SK-N-SH (cell line): ENCODE data around the gene UGP2. TPM values are rescaled to one million over a fixed set of nuclear protein-coding genes. Genes with fewer than 3 reads are reported as not detected.

Source experiments
- CTCF ChIA-PET: fragments of 300-600, 350-600 bp; formaldehyde crosslinking; extraction: SDS; loops from one replicate; lab custom pipeline; 2021; lab: Yijun Ruan, JAX
- POLR2A ChIA-PET: fragments of 350-600 bp; sonication (Branson Sonifier 250); formaldehyde crosslinking; extraction: SDS; loops from one replicate; lab custom pipeline; 2020; ENCODE audit warnings: antibody characterized with exemption, inconsistent platforms; lab: Yijun Ruan, JAX
- DNase-seq: peaks from one replicate; pipeline ENCODE4 v3.0.0; 2012
- H2AFZ ChIP-seq: fragments of 200-600 bp; sonication (generic); 2 replicates; pipeline ENCODE4 v1.8.1; 2016; ENCODE audit warnings: antibody characterized with exemption, mild to moderate bottlenecking, low read depth
- H3F3A ChIP-seq: fragments of 200-600 bp; sonication (generic); replicated peaks from 2 replicates; pipeline ENCODE3; 2016; ENCODE audit warnings: antibody characterized with exemption, mild to moderate bottlenecking; ENCODE audit not compliant: insufficient read depth
- H3K27ac ChIP-seq, 2 experiments: fragments of 200-500 bp in 1 of 2; fragments of 200-600 bp in 1 of 2; sonication (Bioruptor generic) in 1 of 2; sonication (generic), shearing (Covaris generic) in 1 of 2; 2 replicates each; pipeline versions ENCODE4 v1.5.1 to v1.6.1; 2014 to 2016; ENCODE audit warnings: low read depth in 2 of 2, inconsistent platforms in 1 of 2, low read length in 1 of 2, mild to moderate bottlenecking in 1 of 2, mixed read lengths in 1 of 2
- H3K27me3 ChIP-seq: fragments of 200-600 bp; sonication (generic), shearing (Covaris generic); 2 replicates; pipeline ENCODE4 v1.6.1; 2016; ENCODE audit warnings: mixed run types; ENCODE audit not compliant: insufficient read depth
- H3K36me3 ChIP-seq, 2 experiments: fragments of 200-500 bp in 1 of 2; fragments of 200-600 bp in 1 of 2; sonication (Bioruptor generic) in 1 of 2; sonication (generic) in 1 of 2; replicated peaks in 1 of 2; 2 replicates each; pipeline versions ENCODE3 to v1.5.1; 2014 to 2016; ENCODE audit warnings: low read length in 1 of 2, mild to moderate bottlenecking in 1 of 2; ENCODE audit not compliant: insufficient read depth in 2 of 2, control insufficient read depth in 1 of 2
- H3K4me1 ChIP-seq, 2 experiments: fragments of 200-500 bp in 1 of 2; fragments of 200-600 bp in 1 of 2; sonication (Bioruptor generic) in 1 of 2; sonication (generic), shearing (Covaris generic) in 1 of 2; 2 replicates each; pipeline versions ENCODE4 v1.5.1 to v1.6.1; 2014 to 2016; ENCODE audit warnings: low read depth in 1 of 2, low read length in 1 of 2, mixed run types in 1 of 2; ENCODE audit not compliant: insufficient read depth in 2 of 2, control insufficient read depth in 1 of 2
- H3K4me2 ChIP-seq: fragments of 200-600 bp; sonication (generic), shearing (Covaris generic); 2 replicates; pipeline ENCODE4 v1.6.1; 2017; ENCODE audit warnings: mixed run types
- H3K4me3 ChIP-seq, 2 experiments: fragments of 200-500 bp in 1 of 2; fragments of 200-600 bp in 1 of 2; sonication (Bioruptor generic) in 1 of 2; sonication (generic), shearing (Covaris generic) in 1 of 2; 2 replicates each; pipeline versions ENCODE4 v1.5.1 to v1.8.1; 2014 to 2016; ENCODE audit warnings: low read depth in 2 of 2, inconsistent platforms in 1 of 2, low read length in 1 of 2, mild to moderate bottlenecking in 1 of 2, mixed read lengths in 1 of 2, moderate library complexity in 1 of 2
- H3K79me2 ChIP-seq: fragments of 200-600 bp; sonication (generic); 2 replicates; pipeline ENCODE4 v1.8.1; 2017; ENCODE audit warnings: mild to moderate bottlenecking; ENCODE audit not compliant: insufficient read depth
- H3K9ac ChIP-seq: fragments of 200-600 bp; sonication (generic); 2 replicates; pipeline ENCODE4 v1.6.1; 2017; ENCODE audit warnings: mixed run types
- H3K9me2 ChIP-seq: fragments of 200-600 bp; sonication (generic); 2 replicates; pipeline ENCODE4 v1.6.1; 2017; ENCODE audit warnings: mixed run types
- H3K9me3 ChIP-seq: fragments of 200-600 bp; sonication (generic); 2 replicates; pipeline ENCODE4 v1.6.1; 2017; ENCODE audit warnings: mixed run types, mild to moderate bottlenecking, moderate library complexity
- H4K20me1 ChIP-seq: fragments of 200-600 bp; sonication (generic); 2 replicates; pipeline ENCODE4 v1.6.1; 2017; ENCODE audit warnings: mild to moderate bottlenecking, mixed run types; ENCODE audit not compliant: insufficient read depth
- ELF1 ChIP-seq: IDR thresholded peaks from 2 replicates; pipeline ENCODE4 v1.4.0; 2012
- EZH2phosphoT487 ChIP-seq: fragments of 200-600 bp; sonication (generic); IDR thresholded peaks from 2 replicates; pipeline ENCODE4 v1.6.1; 2017; ENCODE audit warnings: low read depth, mixed run types, mild to moderate bottlenecking, antibody characterized with exemption, moderate library complexity, borderline replicate concordance
- FOXJ3 ChIP-seq: sonication (generic); formaldehyde crosslinking; IDR thresholded peaks from 2 replicates; pipeline ENCODE4 v1.5.1; 2020; ENCODE audit warnings: mild to moderate bottlenecking, missing genetic modification reagents
- GABPA ChIP-seq: IDR thresholded peaks from 2 replicates; pipeline ENCODE4 v1.4.0; 2012; ENCODE audit warnings: low read depth, mild to moderate bottlenecking
- MEF2A ChIP-seq: IDR thresholded peaks from 2 replicates; pipeline ENCODE4 v1.4.0; 2012; ENCODE audit warnings: low read depth, borderline replicate concordance
- NFIC ChIP-seq: IDR thresholded peaks from 2 replicates; pipeline ENCODE4 v1.4.0; 2012; ENCODE audit warnings: borderline replicate concordance
- RFX5 ChIP-seq: IDR thresholded peaks from 2 replicates; pipeline ENCODE4 v1.6.1; 2012; ENCODE audit warnings: mild to moderate bottlenecking, improper control_type of control experiment, low read length
- RXRA ChIP-seq: IDR thresholded peaks from 2 replicates; pipeline ENCODE4 v1.4.0; 2012; ENCODE audit warnings: low read depth, mild to moderate bottlenecking, borderline replicate concordance
- TAF1 ChIP-seq: IDR thresholded peaks from 2 replicates; pipeline ENCODE4 v1.6.1; 2012; ENCODE audit warnings: low read depth, mild to moderate bottlenecking, low read length, moderate library complexity, borderline replicate concordance
- WGBS: methylation state at CpG from one replicate; pipeline ENCODE4 v1.1.6; 2017; ENCODE audit warnings: low lambda C conversion rate; 5-methylcytosine and 5-hydroxymethylcytosine counted together
- polyA plus RNA-seq, 3 experiments: library from polyadenylated mRNA; depleted of rRNA; stranded (reverse); fragments of >200 nt; gene quantifications; 2 replicates each; pipeline ENCODE4 v1.2.3, GENCODE V29; 2012
- TF ChIP-seq, protein P1 (sequence below): fragments of 150-350 bp; IDR thresholded peaks from 2 replicates; pipeline ENCODE4 v1.6.1; 2017; ENCODE audit warnings: antibody characterized with exemption, low read length, low read depth, borderline replicate concordance
- TF ChIP-seq, protein P2 (sequence below): fragments of 150-350 bp; IDR thresholded peaks from 2 replicates; pipeline ENCODE4 v1.6.1; 2016; ENCODE audit warnings: mild to moderate bottlenecking, low read depth, low read length
- TF ChIP-seq, protein P3 (sequence below): IDR thresholded peaks from 2 replicates; pipeline ENCODE4 v1.4.0; 2012; ENCODE audit warnings: low read depth
- TF ChIP-seq, protein P4 (sequence below): IDR thresholded peaks from 2 replicates; pipeline ENCODE4 v1.4.0; 2012; ENCODE audit warnings: low read depth, borderline replicate concordance
- TF ChIP-seq, protein P5 (sequence below): IDR thresholded peaks from 2 replicates; pipeline ENCODE4; 2012
- TF ChIP-seq, protein P6 (sequence below): IDR thresholded peaks from 2 replicates; pipeline ENCODE4 v1.4.0; 2012; ENCODE audit warnings: low read depth, borderline replicate concordance

UGP2 gene
- polyA plus RNA-seq, 1 of the 3 experiments (the other 2 are of a cell fraction): 30.1 TPM

DNA sequence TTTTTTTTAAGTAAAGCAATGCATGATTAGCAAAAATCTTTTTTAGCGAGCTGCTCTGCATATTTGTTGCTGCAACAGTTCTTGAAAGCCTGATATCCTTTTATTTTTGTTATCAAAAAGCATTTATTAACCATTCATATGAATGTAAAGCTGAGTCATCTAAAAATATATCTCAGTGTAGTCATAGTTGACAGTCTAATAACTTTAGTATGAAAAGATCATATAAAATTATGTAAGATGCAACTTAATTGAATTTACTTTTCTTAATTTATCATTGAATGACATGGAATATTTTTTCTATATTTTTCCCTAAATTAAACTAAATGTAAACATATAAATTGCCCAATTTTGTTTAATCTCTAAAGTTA, 8.5 kb downstream of the UGP2 start (continued):
- TF ChIP-seq, protein P1, sequence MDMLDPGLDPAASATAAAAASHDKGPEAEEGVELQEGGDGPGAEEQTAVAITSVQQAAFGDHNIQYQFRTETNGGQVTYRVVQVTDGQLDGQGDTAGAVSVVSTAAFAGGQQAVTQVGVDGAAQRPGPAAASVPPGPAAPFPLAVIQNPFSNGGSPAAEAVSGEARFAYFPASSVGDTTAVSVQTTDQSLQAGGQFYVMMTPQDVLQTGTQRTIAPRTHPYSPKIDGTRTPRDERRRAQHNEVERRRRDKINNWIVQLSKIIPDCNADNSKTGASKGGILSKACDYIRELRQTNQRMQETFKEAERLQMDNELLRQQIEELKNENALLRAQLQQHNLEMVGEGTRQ: no peak
- TF ChIP-seq, protein P2, sequence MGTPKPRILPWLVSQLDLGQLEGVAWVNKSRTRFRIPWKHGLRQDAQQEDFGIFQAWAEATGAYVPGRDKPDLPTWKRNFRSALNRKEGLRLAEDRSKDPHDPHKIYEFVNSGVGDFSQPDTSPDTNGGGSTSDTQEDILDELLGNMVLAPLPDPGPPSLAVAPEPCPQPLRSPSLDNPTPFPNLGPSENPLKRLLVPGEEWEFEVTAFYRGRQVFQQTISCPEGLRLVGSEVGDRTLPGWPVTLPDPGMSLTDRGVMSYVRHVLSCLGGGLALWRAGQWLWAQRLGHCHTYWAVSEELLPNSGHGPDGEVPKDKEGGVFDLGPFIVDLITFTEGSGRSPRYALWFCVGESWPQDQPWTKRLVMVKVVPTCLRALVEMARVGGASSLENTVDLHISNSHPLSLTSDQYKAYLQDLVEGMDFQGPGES: no peak
- TF ChIP-seq, protein P3, sequence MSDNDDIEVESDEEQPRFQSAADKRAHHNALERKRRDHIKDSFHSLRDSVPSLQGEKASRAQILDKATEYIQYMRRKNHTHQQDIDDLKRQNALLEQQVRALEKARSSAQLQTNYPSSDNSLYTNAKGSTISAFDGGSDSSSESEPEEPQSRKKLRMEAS: no peak
- no peak for TF ChIP-seq NFIC

DNA sequence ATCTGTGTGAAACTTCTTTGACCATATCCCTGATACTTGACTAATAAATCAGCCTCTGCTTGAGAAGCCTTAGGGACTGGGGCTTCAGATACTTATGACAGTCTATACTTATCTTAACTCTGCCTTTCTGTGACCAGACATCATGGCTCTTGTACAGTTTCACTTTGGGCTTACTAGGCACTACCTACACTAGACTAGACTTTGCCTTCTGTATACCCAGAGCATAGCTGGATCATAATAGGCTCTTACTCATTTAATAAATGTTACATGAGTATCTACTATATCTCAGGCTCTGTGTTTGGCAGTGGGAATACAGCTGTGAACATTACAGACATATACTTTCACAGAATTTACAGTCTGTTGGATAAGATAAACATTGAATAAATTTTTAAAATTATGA, 9.0 kb downstream of the UGP2 start:
- Histone ChIP-seq H3K9me3 (no peaks in the 10 kb centered on the region), H3K9me2 (no peaks in the 10 kb centered on the region), H3K79me2 (peaks cover 100% of the 10 kb centered on the region), H3K27ac (no peak overlapping the region; a peak in 1 of 4 replicates), H3K27me3 (no peaks in the 10 kb centered on the region), H3K9ac (no peak overlapping the region), H3K4me3 (no peak overlapping the region), H3K36me3 (no peaks in the 10 kb centered on the region), H3F3A (peaks cover 5% of the 10 kb centered on the region), H2AFZ (no peak overlapping the region), H4K20me1 (peaks cover 33% of the 10 kb centered on the region; the same call in 1 of the 2 replicates), H3K4me1 (peaks cover 11 to 29% of the 10 kb centered on the region in 2 experiments), H3K4me2 (no peak overlapping the region)
- no peak for TF ChIP-seq TAF1
- no peak for DNase-seq
- ChIA-PET CTCF (interaction anchor here (2.0 to 2.2 kb wide), 2 partner anchors 11 to 159 kb away, joined by 4 to 12 read pairs; no protein-coding TSS in a partner anchor), POLR2A (no interaction called here)

DNA sequence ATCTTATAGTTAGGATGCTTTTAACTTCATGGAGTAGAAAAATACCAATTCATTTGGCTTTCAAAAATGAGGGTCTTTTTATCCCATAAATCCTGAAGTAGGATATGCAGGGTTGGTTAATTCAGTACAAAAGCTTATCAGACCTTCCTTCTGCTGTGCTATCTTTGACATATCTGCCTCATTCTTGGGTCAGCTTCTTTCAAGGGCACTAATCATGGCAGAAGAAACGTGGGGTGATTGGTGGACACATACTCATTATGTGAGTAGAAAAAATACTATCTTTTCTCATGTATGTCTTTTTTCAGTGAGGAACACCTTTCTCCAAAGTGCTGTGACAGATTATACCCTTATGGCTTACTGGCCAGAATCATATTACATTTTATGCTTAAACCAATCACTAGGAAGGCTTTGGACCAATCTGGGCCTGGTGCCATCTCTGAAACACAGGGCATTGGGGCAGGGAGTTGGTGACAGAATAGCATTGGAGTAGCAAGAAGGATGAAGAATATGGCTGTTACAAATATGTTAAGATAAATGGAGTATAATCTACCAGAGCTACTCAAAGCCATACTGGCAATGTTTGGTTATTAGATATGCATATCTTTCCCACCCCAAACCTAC, 10.1 kb downstream of the UGP2 start:
- ChIA-PET POLR2A (no interaction called here), CTCF (interaction anchor here (1.1 to 1.7 kb wide), 4 partner anchors 9 to 160 kb away, joined by 3 to 13 read pairs (median 6); partner anchors contain the start of gene UGP2)
- H3K4me1 ChIP-seq: peaks cover 6 to 21% of the 10 kb centered on the region in 2 experiments
- no peak for TF ChIP-seq GABPA
- no peak for TF ChIP-seq EZH2phosphoT487
- TF ChIP-seq FOXJ3 (CRISPR knock-in tag): no peak
- no peak for TF ChIP-seq RXRA
- TF ChIP-seq, protein P4, sequence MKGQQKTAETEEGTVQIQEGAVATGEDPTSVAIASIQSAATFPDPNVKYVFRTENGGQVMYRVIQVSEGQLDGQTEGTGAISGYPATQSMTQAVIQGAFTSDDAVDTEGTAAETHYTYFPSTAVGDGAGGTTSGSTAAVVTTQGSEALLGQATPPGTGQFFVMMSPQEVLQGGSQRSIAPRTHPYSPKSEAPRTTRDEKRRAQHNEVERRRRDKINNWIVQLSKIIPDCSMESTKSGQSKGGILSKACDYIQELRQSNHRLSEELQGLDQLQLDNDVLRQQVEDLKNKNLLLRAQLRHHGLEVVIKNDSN: no peak
- TF ChIP-seq MEF2A: no peak
- TF ChIP-seq, protein P5, sequence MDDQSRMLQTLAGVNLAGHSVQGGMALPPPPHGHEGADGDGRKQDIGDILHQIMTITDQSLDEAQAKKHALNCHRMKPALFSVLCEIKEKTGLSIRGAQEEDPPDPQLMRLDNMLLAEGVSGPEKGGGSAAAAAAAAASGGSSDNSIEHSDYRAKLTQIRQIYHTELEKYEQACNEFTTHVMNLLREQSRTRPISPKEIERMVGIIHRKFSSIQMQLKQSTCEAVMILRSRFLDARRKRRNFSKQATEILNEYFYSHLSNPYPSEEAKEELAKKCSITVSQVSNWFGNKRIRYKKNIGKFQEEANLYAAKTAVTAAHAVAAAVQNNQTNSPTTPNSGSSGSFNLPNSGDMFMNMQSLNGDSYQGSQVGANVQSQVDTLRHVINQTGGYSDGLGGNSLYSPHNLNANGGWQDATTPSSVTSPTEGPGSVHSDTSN: no peak
- no peak for TF ChIP-seq RFX5
- TF ChIP-seq, protein P6, sequence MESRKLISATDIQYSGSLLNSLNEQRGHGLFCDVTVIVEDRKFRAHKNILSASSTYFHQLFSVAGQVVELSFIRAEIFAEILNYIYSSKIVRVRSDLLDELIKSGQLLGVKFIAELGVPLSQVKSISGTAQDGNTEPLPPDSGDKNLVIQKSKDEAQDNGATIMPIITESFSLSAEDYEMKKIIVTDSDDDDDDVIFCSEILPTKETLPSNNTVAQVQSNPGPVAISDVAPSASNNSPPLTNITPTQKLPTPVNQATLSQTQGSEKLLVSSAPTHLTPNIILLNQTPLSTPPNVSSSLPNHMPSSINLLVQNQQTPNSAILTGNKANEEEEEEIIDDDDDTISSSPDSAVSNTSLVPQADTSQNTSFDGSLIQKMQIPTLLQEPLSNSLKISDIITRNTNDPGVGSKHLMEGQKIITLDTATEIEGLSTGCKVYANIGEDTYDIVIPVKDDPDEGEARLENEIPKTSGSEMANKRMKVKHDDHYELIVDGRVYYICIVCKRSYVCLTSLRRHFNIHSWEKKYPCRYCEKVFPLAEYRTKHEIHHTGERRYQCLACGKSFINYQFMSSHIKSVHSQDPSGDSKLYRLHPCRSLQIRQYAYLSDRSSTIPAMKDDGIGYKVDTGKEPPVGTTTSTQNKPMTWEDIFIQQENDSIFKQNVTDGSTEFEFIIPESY: no peak
- no peak for TF ChIP-seq ELF1
- no peak overlapping the region for H3K4me2 ChIP-seq
- 100% methylated on average over 1 of the region's 1 CpG for WGBS
- peaks cover 100% of the 10 kb centered on the region for H3K79me2 ChIP-seq
- no peaks in the 10 kb centered on the region for H3K9me3 ChIP-seq
- H3K36me3 ChIP-seq: peaks cover 4 to 5% of the 10 kb centered on the region in 2 experiments
- no peak for DNase-seq
- H3K27ac ChIP-seq: no peak overlapping the region
- H2AFZ ChIP-seq: no peak overlapping the region
- H3F3A ChIP-seq: peaks cover 5% of the 10 kb centered on the region
- no peak overlapping the region for H3K9ac ChIP-seq
- peaks cover 33% of the 10 kb centered on the region; the same call in 1 of the 2 replicates for H4K20me1 ChIP-seq
- no peaks in the 10 kb centered on the region for H3K27me3 ChIP-seq
- no peaks in the 10 kb centered on the region for H3K9me2 ChIP-seq
- H3K4me3 ChIP-seq: no peak overlapping the region
